H9 (cell line): ENCODE measurements around the gene LRCH1. TPM values are rescaled to one million over a fixed set of nuclear protein-coding genes. Genes with fewer than 3 reads are reported as not detected.
A peak's percentile ranks its signal among the peaks of the same experiment; 100 is the strongest.
"Not testable (repeated sequence)": the region's sequence is repeated elsewhere in the genome, so short reads cannot be mapped to it uniquely, and the experiment has no call there.

Experiments
- DNase-seq: peaks from one replicate; pipeline ENCODE4 v3.0.0-alpha.2; 2017
- H2AFZ ChIP-seq: one replicate; pipeline ENCODE4 v1.6.1; 2013; ENCODE audit warnings: mild to moderate bottlenecking, low read length, control low read depth, moderate library complexity
- H2AK5ac ChIP-seq: 2 replicates; pipeline ENCODE4 v1.6.1; 2013; ENCODE audit warnings: low read length, control low read depth, mixed read lengths; ENCODE audit not compliant: insufficient read length
- H2BK120ac ChIP-seq: one replicate; pipeline ENCODE4 v1.6.1; 2013; ENCODE audit warnings: low read depth, mild to moderate bottlenecking, low read length, control low read depth, inconsistent platforms; ENCODE audit not compliant: poor library complexity, severe bottlenecking
- H2BK12ac ChIP-seq: 2 replicates; pipeline ENCODE4 v1.6.1; 2013; ENCODE audit warnings: low read length, control low read depth, mixed read lengths, low read depth; ENCODE audit not compliant: insufficient read length
- H2BK15ac ChIP-seq: 2 replicates; pipeline ENCODE4 v1.6.1; 2013; ENCODE audit warnings: low read depth, low read length, control low read depth
- H2BK20ac ChIP-seq: one replicate; pipeline ENCODE4 v1.6.1; 2013; ENCODE audit warnings: low read depth, mild to moderate bottlenecking, low read length, control low read depth, inconsistent platforms; ENCODE audit not compliant: poor library complexity, severe bottlenecking
- H2BK5ac ChIP-seq: 2 replicates; pipeline ENCODE4 v1.6.1; 2013; ENCODE audit warnings: low read length, control low read depth, mixed read lengths; ENCODE audit not compliant: insufficient read length
- H3K14ac ChIP-seq: 2 replicates; pipeline ENCODE4 v1.6.1; 2013; ENCODE audit warnings: low read length, control low read depth; ENCODE audit not compliant: insufficient read depth
- H3K18ac ChIP-seq: 2 replicates; pipeline ENCODE4 v1.6.1; 2013; ENCODE audit warnings: low read depth, mild to moderate bottlenecking, mixed read lengths, low read length, control low read depth; ENCODE audit not compliant: insufficient read length
- H3K23ac ChIP-seq: 2 replicates; pipeline ENCODE4 v1.6.1; 2013; ENCODE audit warnings: low read length, control low read depth, mixed read lengths, low read depth; ENCODE audit not compliant: insufficient read length
- H3K23me2 ChIP-seq: 2 replicates; pipeline ENCODE4 v1.6.1; 2013; ENCODE audit warnings: low read depth, mild to moderate bottlenecking, mixed read lengths, low read length, control low read depth; ENCODE audit not compliant: insufficient read length, poor library complexity, severe bottlenecking
- H3K27ac ChIP-seq: 2 replicates; pipeline ENCODE4 v1.5.1; 2013; ENCODE audit warnings: low read length, control low read depth, mixed read lengths, low read depth; ENCODE audit not compliant: insufficient read length
- H3K27me3 ChIP-seq: 2 replicates; pipeline ENCODE4 v1.6.1; 2013; ENCODE audit warnings: low read length, control low read depth, inconsistent platforms; ENCODE audit not compliant: insufficient read depth
- H3K4ac ChIP-seq: 2 replicates; pipeline ENCODE4 v1.6.1; 2013; ENCODE audit warnings: low read depth, mild to moderate bottlenecking, control low read depth, inconsistent platforms, low read length, moderate library complexity
- H3K4me1 ChIP-seq: 2 replicates; pipeline ENCODE4 v1.6.1; 2013; ENCODE audit warnings: low read length, control low read depth, inconsistent platforms; ENCODE audit not compliant: insufficient read depth
- H3K4me2 ChIP-seq: 2 replicates; pipeline ENCODE4 v1.6.1; 2013; ENCODE audit warnings: low read length, control low read depth, mixed read lengths; ENCODE audit not compliant: insufficient read length, insufficient read depth
- H3K56ac ChIP-seq: 2 replicates; pipeline ENCODE4 v1.6.1; 2013; ENCODE audit warnings: low read depth, mild to moderate bottlenecking, mixed read lengths, low read length, control low read depth; ENCODE audit not compliant: insufficient read length
- H3K79me1 ChIP-seq: 2 replicates; pipeline ENCODE4 v1.6.1; 2013; ENCODE audit warnings: low read depth, mild to moderate bottlenecking, moderate library complexity, low read length, control low read depth, inconsistent platforms; ENCODE audit not compliant: insufficient read depth, poor library complexity, severe bottlenecking
- H3K79me2 ChIP-seq: 2 replicates; pipeline ENCODE4 v1.6.1; 2013; ENCODE audit warnings: low read length, control low read depth, inconsistent platforms; ENCODE audit not compliant: insufficient read depth
- H3K9ac ChIP-seq: 2 replicates; pipeline ENCODE4 v1.6.1; 2013; ENCODE audit warnings: low read length, control low read depth, mixed read lengths; ENCODE audit not compliant: insufficient read length; ENCODE audit errors: extremely low read depth
- H3K9me3 ChIP-seq: one replicate; pipeline ENCODE4 v1.6.1; 2013; ENCODE audit warnings: low read depth, low read length, inconsistent platforms; ENCODE audit not compliant: control insufficient read depth
- H3T11ph ChIP-seq: one replicate; pipeline ENCODE4 v1.6.1; 2013; ENCODE audit warnings: mild to moderate bottlenecking, low read length, control low read depth, inconsistent platforms
- H4K20me1 ChIP-seq: one replicate; pipeline ENCODE4 v1.6.1; 2013; ENCODE audit not compliant: control insufficient read depth, insufficient read length, insufficient read depth
- H4K5ac ChIP-seq: 2 replicates; pipeline ENCODE4 v1.6.1; 2013; ENCODE audit warnings: low read depth, mild to moderate bottlenecking, mixed read lengths, low read length, control low read depth; ENCODE audit not compliant: insufficient read length
- H4K8ac ChIP-seq: replicated peaks from 2 replicates; pipeline ENCODE4 v1.6.1; 2013; ENCODE audit warnings: low read length, control low read depth, mixed read lengths, low read depth; ENCODE audit not compliant: insufficient read length
- H4K91ac ChIP-seq: 2 replicates; pipeline ENCODE4 v1.6.1; 2013; ENCODE audit warnings: low read depth, mild to moderate bottlenecking, moderate library complexity, mixed read lengths, low read length, control low read depth; ENCODE audit not compliant: insufficient read length
- H3K27ac Mint-ChIP-seq, 3 experiments: 2 replicates in 2 of 3; 3 replicates in 1 of 3; pipeline ENCODE4 v1.8.0; 2020 to 2021; ENCODE audit warnings: mixed read lengths in 3 of 3, mild to moderate bottlenecking in 1 of 3, moderate library complexity in 1 of 3
- H3K27me3 Mint-ChIP-seq: 2 replicates; pipeline ENCODE4 v1.8.0; 2021; ENCODE audit warnings: low read depth, mild to moderate bottlenecking, moderate library complexity, mixed read lengths
- H3K36me3 Mint-ChIP-seq, 3 experiments: 2 replicates in 2 of 3; 3 replicates in 1 of 3; pipeline ENCODE4 v1.8.0; 2020 to 2021; ENCODE audit warnings: low read depth in 3 of 3, mixed read lengths in 3 of 3; ENCODE audit not compliant: insufficient read depth in 1 of 3
- H3K4me1 Mint-ChIP-seq, 2 experiments: 2 replicates each; pipeline ENCODE4 v1.8.0; 2020; ENCODE audit warnings: mixed read lengths in 2 of 2
- H3K4me3 Mint-ChIP-seq, 2 experiments: 2 replicates in 1 of 2; 3 replicates in 1 of 2; pipeline ENCODE4 v1.8.0; 2020 to 2021; ENCODE audit warnings: mild to moderate bottlenecking in 2 of 2, mixed read lengths in 2 of 2, moderate library complexity in 1 of 2
- H3K9me3 Mint-ChIP-seq, 2 experiments: 2 replicates in 1 of 2; 3 replicates in 1 of 2; pipeline ENCODE4 v1.8.0; 2020; ENCODE audit warnings: mild to moderate bottlenecking in 2 of 2, mixed read lengths in 2 of 2, moderate library complexity in 1 of 2
- CTCF ChIP-seq: fragments of 200-600 bp; sonication (generic); conservative IDR thresholded peaks from 3 replicates; pipeline ENCODE4 v1.8.0; 2021; ENCODE audit warnings: antibody characterized with exemption, mild to moderate bottlenecking
- WGBS: extraction: QIAGEN DNeasy Blood & Tissue Kit; methylation state at CpG from one replicate; pipeline ENCODE4 v1.1.7; 2013; ENCODE audit warnings: missing lambda C conversion rate, low lambda C conversion rate, mixed read lengths; ENCODE audit not compliant: insufficient read length; ENCODE audit errors: extremely low coverage; 5-methylcytosine and 5-hydroxymethylcytosine counted together
- total RNA-seq: library from RNA; stranded (reverse); gene quantifications from 2 replicates; pipeline ENCODE4 v1.2.1, GENCODE V29; 2021

The LRCH1 gene
- total RNA-seq, 1 experiment from 2014 or later, result 8.0 TPM

- Histone ChIP-seq H3K56ac (no peak overlapping the region), H4K5ac (no peak overlapping the region), H4K91ac (no peak overlapping the region), H3K4me2 (no peak overlapping the region), H3K27me3 (no peaks in the 10 kb centered on the region), H3K9me3 (no peaks in the 10 kb centered on the region), H2AK5ac (no peak overlapping the region), H3K18ac (no peak overlapping the region), H3K9ac (no peak overlapping the region), H2BK12ac (no peak overlapping the region), H2BK5ac (no peak overlapping the region), H3K79me1 (no peaks in the 10 kb centered on the region), H3K23ac (no peak overlapping the region), H2AFZ (no peak overlapping the region), H3K23me2 (no peaks in the 10 kb centered on the region), H3K27ac (no peak overlapping the region), H3K4ac (no peak overlapping the region), H3T11ph (no peak overlapping the region), H3K14ac (no peak overlapping the region), H2BK20ac (no peak overlapping the region), H2BK120ac (no peak overlapping the region), H3K4me1 (no peaks in the 10 kb centered on the region), H4K20me1 (no peaks in the 10 kb centered on the region), H2BK15ac (no peak overlapping the region), H3K79me2 (no peaks in the 10 kb centered on the region), H4K8ac (no peak overlapping the region)
- TF ChIP-seq CTCF, result no peak
- no peak for DNase-seq
- Mint-ChIP-seq H3K4me3 (no peak overlapping the region), H3K27me3 (no peaks in the 10 kb centered on the region), H3K36me3 (peaks cover 3 to 9% (median 7%) of the 10 kb centered on the region in 3 experiments; a peak in 6 of 7 replicates), H3K27ac (peak overlapping the region in 2 of 3 experiments; percentile 10 to 23; a peak in 2 of 7 replicates), H3K9me3 (peaks cover 7 to 11% of the 10 kb centered on the region in 2 experiments), H3K4me1 (peaks cover 12 to 15% of the 10 kb centered on the region in 2 experiments)
- WGBS, result no CpG with 5 or more reads among the region's 4 CpGs
Measured at GRCh38 chr13:46516599-46517338, 36.2 kb upstream of the LRCH1 start.

GRCh38 chr13:46517748-46518147 is 35.2 kb upstream of the LRCH1 start:
- peaks cover 12 to 15% of the 10 kb centered on the region in 2 experiments for H3K4me1 Mint-ChIP-seq
- not testable (repeated sequence) for H3K4me2 ChIP-seq, DNase-seq, H3K18ac ChIP-seq, H3K36me3 Mint-ChIP-seq, H3K79me1 ChIP-seq, H4K8ac ChIP-seq, H3K4ac ChIP-seq, H2BK12ac ChIP-seq, H3K56ac ChIP-seq, H3K27ac Mint-ChIP-seq, H2BK5ac ChIP-seq, H2BK120ac ChIP-seq, H3K14ac ChIP-seq, H2AFZ ChIP-seq, H3K23ac ChIP-seq, H2AK5ac ChIP-seq, H2BK15ac ChIP-seq, H3K27me3 Mint-ChIP-seq, H3K9me3 ChIP-seq, H4K20me1 ChIP-seq, H3K27ac ChIP-seq, H3K27me3 ChIP-seq, H3K79me2 ChIP-seq, H2BK20ac ChIP-seq, H4K91ac ChIP-seq, H3K23me2 ChIP-seq, H3K9ac ChIP-seq, H3K4me3 Mint-ChIP-seq, H3K4me1 ChIP-seq, H3T11ph ChIP-seq, H4K5ac ChIP-seq
- H3K9me3 Mint-ChIP-seq, result peaks cover 7 to 11% of the 10 kb centered on the region in 2 experiments
- WGBS, result no CpG with 5 or more reads among the region's 5 CpGs
